GM12874 (cell line): ENCODE results near the gene PTX3.

ENCODE experiments used
- CTCF ChIP-seq: IDR thresholded peaks from 2 replicates; pipeline ENCODE4 v1.5.1; 2011; ENCODE audit warnings: low read depth, mild to moderate bottlenecking, control low read depth, low read length, moderate library complexity; ENCODE audit not compliant: insufficient read depth

The PTX3 gene

GRCh38 chr3:157475921-157476414, 39.3 kb downstream of the PTX3 start:
- no peak for TF ChIP-seq CTCF

GRCh38 chr3:157477441-157477840, 40.8 kb downstream of the PTX3 start:
- TF ChIP-seq CTCF, result no peak

GRCh38 chr3:157479464-157480243, 43.0 kb downstream of the PTX3 start:
- TF ChIP-seq CTCF, result no peak

GRCh38 chr3:157487339-157487738, 50.7 kb downstream of the PTX3 start:
- no peak for TF ChIP-seq CTCF

- TF ChIP-seq CTCF, result no peak
Measured at GRCh38 chr3:157488144-157488543, 51.5 kb downstream of the PTX3 start.

DNA sequence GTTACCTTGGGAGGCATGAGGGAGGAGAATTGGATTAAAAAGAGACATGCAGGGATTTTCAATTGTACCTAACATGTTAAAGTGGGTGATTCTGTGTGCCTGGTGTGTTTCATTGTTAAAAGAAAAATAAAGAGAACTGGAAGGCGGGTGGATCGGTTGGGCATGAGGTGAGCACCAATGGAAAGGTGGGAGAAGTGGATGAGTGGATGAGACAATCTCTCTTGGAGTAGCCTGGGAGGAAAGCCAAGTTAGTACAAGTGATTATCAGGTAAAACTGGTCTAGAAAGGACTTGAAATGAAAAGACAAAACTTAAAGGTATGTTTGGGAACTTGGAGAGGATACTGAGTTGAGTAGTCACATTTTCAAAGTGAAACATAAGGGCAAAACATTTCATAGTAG, 54.5 kb downstream of the PTX3 start:
- TF ChIP-seq CTCF, result no peak
